ENCODE results near the gene XKR8. TPM values are rescaled to one million over a fixed set of nuclear protein-coding genes. Genes with fewer than 3 reads are reported as not detected.

Gene XKR8
- total and polyA plus RNA-seq, 2 of the 4 experiments (the other 2 are of a cell fraction): 1.1 to 10.7 TPM

DNA sequence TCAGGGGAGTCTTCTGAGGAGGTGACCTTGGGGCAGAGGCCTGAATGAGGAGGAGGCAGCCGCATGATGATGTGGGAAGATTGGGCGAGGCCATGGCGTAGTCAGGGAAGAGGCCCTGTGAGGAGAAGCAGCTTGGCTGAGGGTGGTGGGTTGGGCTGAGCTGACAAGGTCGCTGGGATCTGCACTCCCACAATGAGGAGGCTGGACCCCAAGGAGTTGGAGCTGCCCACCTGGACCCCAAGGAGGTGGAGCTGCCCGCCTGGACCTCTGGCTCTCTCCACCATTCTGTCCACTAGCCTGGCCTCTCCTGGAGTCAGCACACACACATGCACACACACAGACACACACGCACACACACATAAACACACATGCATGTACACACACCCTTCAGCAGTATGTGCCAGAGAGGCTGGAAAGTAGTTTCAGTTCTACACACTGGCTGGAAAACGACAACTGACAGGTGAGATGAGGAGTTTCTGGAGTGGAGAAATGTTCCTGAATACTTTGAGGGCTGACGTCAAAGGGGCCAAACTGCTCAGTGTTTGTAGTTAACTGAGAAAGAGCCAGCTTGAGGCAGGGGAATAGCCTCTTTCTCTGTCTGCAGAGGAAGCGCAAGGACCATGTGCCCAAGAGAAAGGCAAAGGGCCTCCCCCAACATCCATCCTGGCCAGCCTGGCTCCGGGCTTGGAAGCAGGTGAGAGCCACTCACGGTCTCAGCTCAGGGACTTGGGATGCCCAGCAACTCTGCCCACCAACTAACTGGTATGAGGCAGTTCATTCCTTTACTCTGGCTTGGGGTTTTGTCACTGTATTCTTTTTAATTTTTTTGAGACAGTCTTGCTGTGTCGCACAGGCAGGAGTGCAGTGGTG lies 17.9 kb upstream of the XKR8 start (continued):
- TF ChIP-seq, protein P1, sequence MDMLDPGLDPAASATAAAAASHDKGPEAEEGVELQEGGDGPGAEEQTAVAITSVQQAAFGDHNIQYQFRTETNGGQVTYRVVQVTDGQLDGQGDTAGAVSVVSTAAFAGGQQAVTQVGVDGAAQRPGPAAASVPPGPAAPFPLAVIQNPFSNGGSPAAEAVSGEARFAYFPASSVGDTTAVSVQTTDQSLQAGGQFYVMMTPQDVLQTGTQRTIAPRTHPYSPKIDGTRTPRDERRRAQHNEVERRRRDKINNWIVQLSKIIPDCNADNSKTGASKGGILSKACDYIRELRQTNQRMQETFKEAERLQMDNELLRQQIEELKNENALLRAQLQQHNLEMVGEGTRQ (IDR thresholded peaks at IDR 0.05; ENCODE audit: low read depth, low read length): no peak

- no TSS peak for BruUV-seq (replicated peaks)
- H3K18ac ChIP-seq (ENCODE audit: low read depth, low read length): no peak overlapping the region
- no peak overlapping the region for H2AK9ac ChIP-seq (replicated peaks; ENCODE audit: low read depth, low read length, poor library complexity)
- peaks cover 10% of the 10 kb centered on the region; the same call in 1 of the 2 replicates for H3K27me3 ChIP-seq (ENCODE audit: control insufficient read depth, insufficient read depth, low read length)
- ATAC-seq (ENCODE audit: low read depth) (no peak), DNase-seq (no peak)
- in situ Hi-C loops (cut with MboI; ENCODE audit: low sequenced_read_pairs) (no loop called here), intact Hi-C loops (cut with micrococcal nuclease) (no loop called here), dilution Hi-C loops (cut with HindIII; ENCODE audit: low sequenced_read_pairs, unreplicated experiment) (no loop called here)
- no peaks in the 10 kb centered on the region for H3K79me1 ChIP-seq (ENCODE audit: low read depth in 1 of 2, low read length in 2 of 2)
- no peak overlapping the region for H3K56ac ChIP-seq (ENCODE audit: extremely low read depth, insufficient read depth, low read length)
- H3K23ac ChIP-seq (ENCODE audit: low read depth, low read length): no peak overlapping the region
- no peak overlapping the region for H2BK120ac ChIP-seq (ENCODE audit: low read depth, low read length)
- no peak overlapping the region for H4K91ac ChIP-seq (ENCODE audit: insufficient read depth, low read depth, low read length)
- H3K9ac ChIP-seq (ENCODE audit: low read depth, low read length): no peak overlapping the region
- no peak overlapping the region for H4K5ac ChIP-seq (ENCODE audit: low read depth, low read length)
- no peaks in the 10 kb centered on the region for H3K4me1 ChIP-seq (ENCODE audit: control insufficient read depth, insufficient read depth, low read length)
- ChIA-PET CTCF (no interaction called here), POLR2A (ENCODE audit: unreplicated experiment) (no interaction called here)
- WGBS, 2 experiments (ENCODE audit: extremely low coverage in 2 of 2, insufficient read length in 1 of 2): no CpG with 5 or more reads among the region's 5 CpGs
- no peak overlapping the region for H3K4me2 ChIP-seq (ENCODE audit: low read depth, low read length)
- H3K36me3 ChIP-seq (ENCODE audit: control insufficient read depth, insufficient read depth, low read length): no peaks in the 10 kb centered on the region
- H3K9me3 ChIP-seq (ENCODE audit: control insufficient read depth, insufficient read depth, low read length): no peaks in the 10 kb centered on the region
- H2AK5ac ChIP-seq (ENCODE audit: low read depth, low read length): no peak overlapping the region
- H2BK15ac ChIP-seq (ENCODE audit: low read depth, low read length): no peak overlapping the region
- H2BK5ac ChIP-seq (ENCODE audit: low read depth, low read length, poor library complexity, severe bottlenecking): no peak overlapping the region
- H2BK20ac ChIP-seq (ENCODE audit: low read depth, low read length): no peak overlapping the region
- no peak overlapping the region for H3K27ac ChIP-seq (ENCODE audit: insufficient read depth, low read length)
- H3K4me3 ChIP-seq (ENCODE audit: insufficient read depth, low read depth, low read length): no peak overlapping the region
- no peaks in the 10 kb centered on the region; the same call in 1 of the 2 replicates for H3K9me1 ChIP-seq (ENCODE audit: insufficient read depth, low read length)
- H4K8ac ChIP-seq (ENCODE audit: low read depth in 2 of 2, low read length in 2 of 2): no peak overlapping the region
- H3K14ac ChIP-seq (replicated peaks; ENCODE audit: low read depth, low read length): no peak overlapping the region
- no peak overlapping the region for H2AFZ ChIP-seq (replicated peaks; ENCODE audit: low read length, poor library complexity)
- no peaks in the 10 kb centered on the region for H4K20me1 ChIP-seq (ENCODE audit: insufficient read depth, low read length)
- no peak overlapping the region for H3K4ac ChIP-seq (ENCODE audit: low read depth, low read length)
- TF ChIP-seq RFX5 (IDR thresholded peaks at IDR 0.05; ENCODE audit: low read depth, low read length): no peak
- TF ChIP-seq, protein P1 (IDR thresholded peaks at IDR 0.05; ENCODE audit: low read depth, low read length): no peak
- no peak for TF ChIP-seq RCOR1 (IDR thresholded peaks at IDR 0.05; ENCODE audit: insufficient replicate concordance, low read length)
- no peak for TF ChIP-seq RAD21 (IDR thresholded peaks at IDR 0.05; ENCODE audit: low read length)
- TF ChIP-seq, protein P2, sequence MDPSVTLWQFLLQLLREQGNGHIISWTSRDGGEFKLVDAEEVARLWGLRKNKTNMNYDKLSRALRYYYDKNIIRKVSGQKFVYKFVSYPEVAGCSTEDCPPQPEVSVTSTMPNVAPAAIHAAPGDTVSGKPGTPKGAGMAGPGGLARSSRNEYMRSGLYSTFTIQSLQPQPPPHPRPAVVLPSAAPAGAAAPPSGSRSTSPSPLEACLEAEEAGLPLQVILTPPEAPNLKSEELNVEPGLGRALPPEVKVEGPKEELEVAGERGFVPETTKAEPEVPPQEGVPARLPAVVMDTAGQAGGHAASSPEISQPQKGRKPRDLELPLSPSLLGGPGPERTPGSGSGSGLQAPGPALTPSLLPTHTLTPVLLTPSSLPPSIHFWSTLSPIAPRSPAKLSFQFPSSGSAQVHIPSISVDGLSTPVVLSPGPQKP (IDR thresholded peaks at IDR 0.05; ENCODE audit: borderline replicate concordance, low read depth, low read length): no peak
- TF ChIP-seq, protein P3, sequence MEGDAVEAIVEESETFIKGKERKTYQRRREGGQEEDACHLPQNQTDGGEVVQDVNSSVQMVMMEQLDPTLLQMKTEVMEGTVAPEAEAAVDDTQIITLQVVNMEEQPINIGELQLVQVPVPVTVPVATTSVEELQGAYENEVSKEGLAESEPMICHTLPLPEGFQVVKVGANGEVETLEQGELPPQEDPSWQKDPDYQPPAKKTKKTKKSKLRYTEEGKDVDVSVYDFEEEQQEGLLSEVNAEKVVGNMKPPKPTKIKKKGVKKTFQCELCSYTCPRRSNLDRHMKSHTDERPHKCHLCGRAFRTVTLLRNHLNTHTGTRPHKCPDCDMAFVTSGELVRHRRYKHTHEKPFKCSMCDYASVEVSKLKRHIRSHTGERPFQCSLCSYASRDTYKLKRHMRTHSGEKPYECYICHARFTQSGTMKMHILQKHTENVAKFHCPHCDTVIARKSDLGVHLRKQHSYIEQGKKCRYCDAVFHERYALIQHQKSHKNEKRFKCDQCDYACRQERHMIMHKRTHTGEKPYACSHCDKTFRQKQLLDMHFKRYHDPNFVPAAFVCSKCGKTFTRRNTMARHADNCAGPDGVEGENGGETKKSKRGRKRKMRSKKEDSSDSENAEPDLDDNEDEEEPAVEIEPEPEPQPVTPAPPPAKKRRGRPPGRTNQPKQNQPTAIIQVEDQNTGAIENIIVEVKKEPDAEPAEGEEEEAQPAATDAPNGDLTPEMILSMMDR (conservative IDR thresholded peaks at IDR 0.05; ENCODE audit: low read depth, low read length): no peak
- TF ChIP-seq CEBPB (IDR thresholded peaks at IDR 0.05; ENCODE audit: low read depth, low read length): no peak
- no peak for TF ChIP-seq MAZ (IDR thresholded peaks at IDR 0.05; ENCODE audit: borderline replicate concordance, low read depth, low read length)
- TF ChIP-seq MAFK (IDR thresholded peaks at IDR 0.05; ENCODE audit: low read depth, low read length): no peak
- TF ChIP-seq NFE2L2 (IDR thresholded peaks at IDR 0.05; ENCODE audit: low read depth, low read length): no peak
- TF ChIP-seq FOS (IDR thresholded peaks at IDR 0.05; ENCODE audit: low read depth, low read length): no peak
Observed at GRCh38 chr1:27945020-27945419, 14.8 kb upstream of the XKR8 start.

All from IMR-90 (cell line).